GM20431 (cell line): ENCODE measurements around the gene KLHL12.
"Not testable (repeated sequence)": the region's sequence is repeated elsewhere in the genome, so short reads cannot be mapped to it uniquely, and the experiment has no call there.

Source experiments
- in situ Hi-C: fragments of 300-500 bp; cut with MseI, MboI; formaldehyde crosslinking; loops from one replicate; pipeline ENCODE4 v1.15.0; 2020; ENCODE audit warnings: low sequenced_read_pairs; ENCODE audit not compliant: unreplicated experiment

KLHL12 gene

GRCh38 chr1:202952099-202952498, 25.1 kb upstream of the KLHL12 start:
- in situ Hi-C loops: no loop called here

GRCh38 chr1:202951437-202951836, 24.4 kb upstream of the KLHL12 start:
- in situ Hi-C loops: no loop called here

- in situ Hi-C loops: no loop called here
These were observed 18.4 kb upstream of the KLHL12 start for GRCh38 chr1:202945483-202945882.

- in situ Hi-C loops: no loop called here
These were observed 17.4 kb upstream of the KLHL12 start for GRCh38 chr1:202944438-202944921.

GRCh38 chr1:202942426-202942825, 15.4 kb upstream of the KLHL12 start:
- in situ Hi-C loops: no loop called here

- in situ Hi-C loops: no loop called here
These were observed 14.3 kb upstream of the KLHL12 start for GRCh38 chr1:202941372-202941771.

GRCh38 chr1:202940561-202940960, 13.5 kb upstream of the KLHL12 start:
- in situ Hi-C loops: no loop called here

- in situ Hi-C loops: no loop called here
These were observed 11.4 kb upstream of the KLHL12 start for GRCh38 chr1:202938287-202938925.

GRCh38 chr1:202936409-202936808, 9.4 kb upstream of the KLHL12 start:
- in situ Hi-C loops: not testable (repeated sequence)

- in situ Hi-C loops: no loop called here
These were observed 8.8 kb upstream of the KLHL12 start for GRCh38 chr1:202935844-202936243.

GRCh38 chr1:202934755-202935154, 7.7 kb upstream of the KLHL12 start:
- in situ Hi-C loops: no loop called here

- in situ Hi-C loops: no loop called here
These were observed 5.4 kb upstream of the KLHL12 start for GRCh38 chr1:202932476-202932875.

- in situ Hi-C loops: no loop called here
These were observed 3.5 kb downstream of the KLHL12 start for GRCh38 chr1:202923533-202923932.

GRCh38 chr1:202919615-202920014, 7.4 kb downstream of the KLHL12 start:
- in situ Hi-C loops: no loop called here

- in situ Hi-C loops: no loop called here
These were observed 11.9 kb downstream of the KLHL12 start for GRCh38 chr1:202915146-202915545.

- in situ Hi-C loops: not testable (repeated sequence)
These were observed 14.6 kb downstream of the KLHL12 start for GRCh38 chr1:202912476-202912875.

- in situ Hi-C loops: no loop called here
These were observed 17.5 kb downstream of the KLHL12 start for GRCh38 chr1:202909494-202909893.

GRCh38 chr1:202908998-202909397, 18.0 kb downstream of the KLHL12 start:
- in situ Hi-C loops: no loop called here

- in situ Hi-C loops: no loop called here
These were observed 21.7 kb downstream of the KLHL12 start for GRCh38 chr1:202905331-202905730.

- in situ Hi-C loops: not testable (repeated sequence)
These were observed 23.2 kb downstream of the KLHL12 start for GRCh38 chr1:202903808-202904207.

GRCh38 chr1:202901555-202901954, 25.5 kb downstream of the KLHL12 start:
- in situ Hi-C loops: no loop called here

- in situ Hi-C loops: no loop called here
These were observed 34.5 kb downstream of the KLHL12 start for GRCh38 chr1:202892501-202892900.
